HG03095 (cell line): Measurements from ENCODE around the gene RNU5B-1.

Source experiments
- ATAC-seq: cut with Tn5 transposase; IDR thresholded peaks from one replicate; pipeline ENCODE4 v1.9.1; 2021; ENCODE audit warnings: moderate library complexity; ENCODE audit not compliant: unreplicated experiment

RNU5B-1 gene

GRCh38 chr15:65327651-65328393 is 23.3 kb downstream of the RNU5B-1 start:
- ATAC-seq = no peak

GRCh38 chr15:65328506-65329287 is 24.2 kb downstream of the RNU5B-1 start:
- no peak for ATAC-seq

GRCh38 chr15:65329288-65329983 is 25.0 kb downstream of the RNU5B-1 start:
- ATAC-seq = no peak

GRCh38 chr15:65329984-65330735 is 25.7 kb downstream of the RNU5B-1 start:
- ATAC-seq = no peak

GRCh38 chr15:65330934-65331645 is 26.6 kb downstream of the RNU5B-1 start:
- ATAC-seq = no peak

DNA sequence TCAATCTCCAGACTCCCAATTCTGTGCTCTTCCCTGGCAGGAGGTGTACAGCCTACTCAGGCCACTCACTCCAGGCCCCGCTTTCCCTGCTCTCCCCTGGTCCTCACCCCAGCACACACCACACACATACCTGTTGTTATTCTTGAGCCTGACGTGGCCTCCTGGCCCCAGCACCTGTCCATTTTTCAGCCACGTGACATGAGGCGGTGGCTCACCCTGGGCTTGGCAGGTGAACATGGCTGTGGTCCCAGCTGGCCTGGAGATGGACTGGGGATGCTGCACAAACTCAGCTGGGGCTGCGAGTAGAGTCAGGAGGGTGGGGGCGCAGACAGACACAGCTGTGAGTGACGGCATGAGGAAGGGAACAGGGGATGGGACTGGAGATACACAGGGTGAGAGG is 27.3 kb downstream of the RNU5B-1 start:
- ATAC-seq = no peak

GRCh38 chr15:65332391-65333147 is 28.1 kb downstream of the RNU5B-1 start:
- no peak for ATAC-seq

DNA sequence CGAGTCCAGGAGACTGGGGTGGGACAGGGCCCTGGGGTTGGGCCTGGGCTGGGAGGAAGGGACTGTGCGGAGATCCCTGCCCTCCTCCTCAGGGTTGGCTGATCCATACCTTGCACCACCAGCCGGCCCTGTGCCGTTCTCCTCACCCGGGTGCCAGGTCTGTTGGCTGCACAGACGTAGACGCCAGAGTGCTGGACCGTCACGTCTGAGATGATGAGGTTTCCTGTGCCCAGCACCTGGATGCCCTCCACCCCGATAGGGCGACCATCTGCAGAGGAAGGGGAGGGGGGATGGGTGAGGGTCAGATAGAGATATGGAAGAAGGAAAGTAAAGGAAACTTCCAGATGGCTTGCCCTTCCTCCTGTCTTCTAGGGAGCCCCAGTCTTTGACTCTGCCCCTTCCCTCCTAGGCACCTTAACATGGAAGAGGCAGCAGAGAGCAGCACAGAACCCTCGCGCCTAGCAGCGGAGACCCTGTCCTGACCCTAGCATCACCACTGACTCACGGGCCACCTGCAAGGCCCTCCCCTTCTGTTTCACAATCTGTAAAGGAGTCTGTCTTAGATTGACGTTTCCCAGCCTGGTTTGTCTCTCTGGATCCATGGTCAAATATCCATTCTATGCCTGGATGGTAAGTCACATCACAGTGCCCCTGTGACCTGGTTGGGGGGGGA is 28.8 kb downstream of the RNU5B-1 start:
- no peak for ATAC-seq

GRCh38 chr15:65333856-65334255 is 29.4 kb downstream of the RNU5B-1 start:
- no peak for ATAC-seq

DNA sequence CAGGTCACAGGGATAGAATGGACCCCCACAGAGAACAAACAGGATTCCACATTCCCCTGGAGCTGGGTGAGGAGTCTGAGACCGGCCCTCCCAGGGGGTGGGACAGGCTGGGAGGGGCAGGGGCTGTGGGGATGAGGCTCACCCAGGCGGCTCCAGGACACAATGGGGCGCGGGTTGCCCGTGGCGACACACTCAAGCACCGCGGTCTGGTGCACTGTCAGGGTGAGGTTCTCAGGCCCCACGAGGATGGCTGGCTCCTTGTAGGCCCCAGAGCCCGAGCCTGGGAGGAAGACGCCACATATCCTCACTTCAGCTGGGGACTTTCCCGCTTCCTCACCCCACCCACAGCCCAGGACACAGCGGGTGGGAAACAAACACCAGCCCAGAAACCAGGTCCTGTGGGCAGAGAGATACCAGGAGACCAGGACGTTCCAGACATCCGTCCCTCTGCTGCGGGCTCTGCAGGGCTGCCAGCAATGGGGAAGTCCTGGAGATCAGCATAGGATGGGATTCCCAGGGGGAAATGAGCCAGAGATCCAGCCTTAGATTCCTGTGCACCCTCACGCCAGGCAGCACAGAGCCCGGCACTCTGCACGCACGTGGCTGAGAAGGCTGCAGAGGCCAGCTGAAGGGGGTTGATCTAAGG is 30.2 kb downstream of the RNU5B-1 start:
- no peak for ATAC-seq

GRCh38 chr15:65335278-65336055 is 31.0 kb downstream of the RNU5B-1 start:
- no peak for ATAC-seq

DNA sequence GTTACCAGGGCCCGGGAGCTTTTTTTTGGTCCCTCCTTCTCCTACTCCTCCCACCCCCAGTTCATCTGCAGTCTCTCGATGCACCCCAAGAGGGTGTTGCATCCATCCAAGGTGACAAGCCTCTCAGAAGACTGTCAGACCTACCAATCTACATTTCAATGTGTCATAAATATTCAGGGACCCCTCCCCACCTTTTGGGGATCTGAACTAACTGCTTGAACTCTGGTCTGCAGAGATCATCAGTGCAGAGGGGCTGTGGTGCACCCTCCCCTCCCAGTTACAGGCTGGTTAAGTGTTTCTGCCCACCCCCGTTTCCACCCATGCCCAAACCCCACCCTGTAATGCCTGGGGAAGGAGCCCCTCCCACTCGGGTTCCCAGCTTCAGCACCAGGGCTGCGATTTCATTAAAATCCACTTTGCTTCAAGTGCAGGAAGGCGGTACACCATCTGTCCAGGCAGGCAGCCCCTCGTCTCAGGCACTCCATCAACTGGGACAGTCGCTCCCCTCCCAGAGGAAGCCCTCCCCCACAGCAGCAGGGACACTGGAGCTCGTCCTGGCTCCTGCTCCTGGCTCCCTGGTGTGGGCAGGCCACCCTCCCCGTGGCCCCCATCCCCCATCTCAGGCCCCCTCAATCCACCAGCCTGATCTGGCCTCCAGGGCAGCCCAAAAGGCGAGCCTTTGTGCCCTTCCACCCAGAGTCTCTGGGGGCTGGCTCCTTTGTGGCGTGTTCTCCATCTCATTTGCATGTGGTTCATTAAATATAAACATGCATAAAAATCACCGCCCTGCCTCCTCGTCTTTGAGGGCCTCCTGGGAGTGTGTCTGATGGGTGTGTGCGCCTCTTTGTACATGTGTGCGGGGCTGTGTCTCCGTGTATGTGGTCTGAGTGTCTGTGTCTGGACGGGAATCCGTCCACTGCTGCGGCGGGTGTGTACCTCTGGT is 32.3 kb downstream of the RNU5B-1 start:
- no peak for ATAC-seq

DNA sequence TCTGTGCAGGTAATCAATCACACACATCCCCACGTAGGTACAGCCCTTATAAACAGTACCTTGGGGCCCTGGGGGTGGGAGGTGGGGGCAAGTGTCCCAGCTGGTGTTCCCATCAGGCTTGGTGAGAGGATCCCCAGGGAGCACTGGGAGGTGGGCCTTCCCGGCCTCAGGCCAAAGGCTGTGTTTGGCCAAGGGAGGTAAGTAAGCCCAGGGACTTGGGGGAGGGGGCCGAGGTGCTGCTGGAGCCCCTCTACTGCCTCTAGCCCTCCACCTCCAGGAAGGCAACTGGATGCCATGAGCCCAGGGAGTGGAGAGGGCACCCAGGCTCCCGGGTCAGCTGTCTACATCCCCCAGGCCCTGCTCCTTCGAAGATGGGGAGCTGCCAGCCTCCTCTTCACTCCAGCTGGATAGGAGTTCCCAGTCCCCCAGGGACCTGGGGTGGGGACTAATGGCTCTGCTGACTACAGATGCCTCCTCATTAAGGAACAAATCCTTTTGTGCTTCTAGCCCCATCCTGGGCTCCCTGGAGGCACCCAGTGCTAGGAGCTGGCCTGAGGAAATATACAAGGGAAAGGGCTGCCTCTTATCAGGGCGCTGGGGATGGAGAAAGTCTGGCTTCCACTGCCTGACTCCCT is 33.1 kb downstream of the RNU5B-1 start:
- ATAC-seq = no peak

GRCh38 chr15:65338366-65338765 is 33.9 kb downstream of the RNU5B-1 start:
- no peak for ATAC-seq

DNA sequence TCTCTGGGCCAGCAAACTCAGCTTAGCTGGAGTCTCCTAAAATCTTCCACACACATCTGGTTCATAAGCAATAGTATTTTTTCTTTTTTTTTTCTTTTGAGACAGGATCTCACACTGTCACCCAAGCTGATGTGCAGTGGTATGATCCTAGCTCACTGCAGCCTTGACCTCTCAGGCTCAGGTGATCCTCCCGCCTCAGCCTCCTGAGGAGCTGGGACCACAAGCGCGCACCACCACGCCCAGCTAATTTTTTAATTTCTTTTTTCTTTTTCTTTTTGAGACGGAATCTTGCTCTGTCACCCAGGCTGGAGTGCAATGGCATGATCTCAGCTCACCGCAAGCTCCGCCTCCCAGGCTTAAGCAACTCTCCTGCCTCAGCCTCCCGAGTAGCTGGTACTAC is 34.3 kb downstream of the RNU5B-1 start:
- ATAC-seq = no peak

- no peak for ATAC-seq
Measured at GRCh38 chr15:65339416-65339815, 34.9 kb downstream of the RNU5B-1 start.
